Measurements from ENCODE around the gene TBC1D3L. TPM values are rescaled to one million over a fixed set of nuclear protein-coding genes. Genes with fewer than 3 reads are reported as not detected.

Gene TBC1D3L
- total RNA-seq (2022; extraction: Qiagen RNA extraction; ENCODE audit: low read depth), result 9.6 to 13.3 TPM (median 12.9 TPM) in 5 replicates

DNA sequence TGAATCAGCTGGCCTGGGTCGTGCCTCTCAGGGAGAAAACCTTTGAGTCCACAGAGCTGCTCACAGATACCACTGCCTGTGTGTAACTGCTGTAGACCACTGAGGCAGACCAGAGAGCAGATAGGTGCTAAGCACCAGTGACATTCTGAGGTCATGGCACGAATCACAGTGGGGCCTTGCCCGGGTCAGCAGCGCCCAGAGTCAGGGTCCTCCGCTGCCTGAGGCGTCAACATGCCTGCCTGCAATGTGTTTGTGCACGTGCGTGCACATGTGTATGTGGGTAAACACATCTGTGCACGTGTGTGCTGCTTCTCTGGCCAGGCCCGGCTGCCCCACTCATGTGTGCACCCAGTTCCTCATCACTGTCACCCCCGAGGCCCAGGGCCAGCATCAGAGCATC lies at the start of gene TBC1D3L:
TBC1D3L (minus strand) TSS at position 101 of the 400 bp plus-strand sequence. CDS start 1,540 bp downstream, outside the sequence.

DNA sequence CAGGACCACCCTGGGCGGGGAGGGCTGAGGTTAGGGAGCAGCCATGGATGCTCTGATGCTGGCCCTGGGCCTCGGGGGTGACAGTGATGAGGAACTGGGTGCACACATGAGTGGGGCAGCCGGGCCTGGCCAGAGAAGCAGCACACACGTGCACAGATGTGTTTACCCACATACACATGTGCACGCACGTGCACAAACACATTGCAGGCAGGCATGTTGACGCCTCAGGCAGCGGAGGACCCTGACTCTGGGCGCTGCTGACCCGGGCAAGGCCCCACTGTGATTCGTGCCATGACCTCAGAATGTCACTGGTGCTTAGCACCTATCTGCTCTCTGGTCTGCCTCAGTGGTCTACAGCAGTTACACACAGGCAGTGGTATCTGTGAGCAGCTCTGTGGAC lies 14.8 kb upstream of the TBC1D3L start, which contains the start of gene TBC1D3D:
TBC1D3D (plus strand) TSS at position 301 of the 400 bp plus-strand sequence. CDS start 1,585 bp downstream, outside the sequence.

Other genes starting within 250 kb of the TBC1D3L start
- gene HNF1B, start 244.0 kb downstream of the TBC1D3L start, total RNA-seq (2022; extraction: Qiagen RNA extraction; ENCODE audit: low read depth), result 19.9 to 25.3 TPM (median 23.7 TPM) in 5 replicates
- not detected in 5 replicates for gene TBC1D3K, start 64.6 kb downstream of the TBC1D3L start, total RNA-seq (2022; extraction: Qiagen RNA extraction; ENCODE audit: low read depth)
- not detected in 5 replicates for gene TBC1D3D, start 14.9 kb upstream of the TBC1D3L start, total RNA-seq (2022; extraction: Qiagen RNA extraction; ENCODE audit: low read depth)
- gene TBC1D3C, start 79.6 kb upstream of the TBC1D3L start, total RNA-seq (2022; extraction: Qiagen RNA extraction; ENCODE audit: low read depth), result 0.07 TPM in 1 of 5 replicates, not detected in the others
- not detected in 5 replicates for gene TBC1D3E, start 138.9 kb upstream of the TBC1D3L start, total RNA-seq (2022; extraction: Qiagen RNA extraction; ENCODE audit: low read depth)
- gene TBC1D3, start 203.5 kb upstream of the TBC1D3L start, total RNA-seq (2022; extraction: Qiagen RNA extraction; ENCODE audit: low read depth), result not detected in 5 replicates

Measured in A549 treated with GW870086 at 1 μM for 4 hours (cell line).